Diencephalon (tissue), 1 donor: Measurements from ENCODE around the gene PACC1. TPM values are rescaled to one million over a fixed set of nuclear protein-coding genes. Genes with fewer than 3 reads are reported as not detected.

Source experiments
- small RNA-seq: library from RNA; depleted of rRNA; stranded (forward); fragments of <200 nt; gene quantifications from one replicate; pipeline ENCODE3, GENCODE V24; 2014
- total RNA-seq: library from RNA; depleted of rRNA; stranded (reverse); fragments of >200 nt; gene quantifications from one replicate; pipeline ENCODE4 v1.2.3, GENCODE V29; 2014

The PACC1 gene
- 20.3 TPM for total RNA-seq

GRCh38 chr1:212414328-212415106 lies at the start of gene PACC1:
Gene PACC1 (minus strand): TSS chr1:212414886. CDS start chr1:212414757, 129 bp downstream.

GRCh38 chr1:212432661-212433576 lies 18.2 kb upstream of the PACC1 start, which contains the start of gene NENF:
Gene NENF (plus strand): TSS chr1:212432920. CDS start chr1:212432944, 24 bp downstream.

Small RNA genes within 50 kb of the gene (small RNA-seq; reads per million reads assigned to genes)
- not detected for gene SNORA16B

Other genes with a start within 250 kb of the PACC1 start
- 27.2 TPM for gene PPP2R5A, start 129.5 kb downstream of the PACC1 start, total RNA-seq
- 22.1 TPM for gene NENF, start 18.0 kb upstream of the PACC1 start, total RNA-seq
- gene ATF3, start 193.9 kb upstream of the PACC1 start, total RNA-seq, result 0.92 TPM